HepG2 (cell line): ENCODE measurements around the gene PDE3B. TPM values are rescaled to one million over a fixed set of nuclear protein-coding genes. Genes with fewer than 3 reads are reported as not detected.

Source experiments
- ATAC-seq: fragments of 200-7000 bp; cut with Tn5 transposase; 3 replicates; pipeline ENCODE4 v1.9.1; 2020; ENCODE audit warnings: mild to moderate bottlenecking, moderate library complexity
- BruUV-seq: library from RNA; stranded (reverse); fragments of 400-500 nt; replicated peaks from 2 replicates; lab custom pipeline; 2021; lab: Mats Ljungman, UMichigan
- CTCF ChIA-PET: fragments of 300-600 bp; formaldehyde crosslinking; extraction: SDS; loops from one replicate; lab custom pipeline; 2021; ENCODE audit warnings: low total read pairs, inconsistent platforms, low intra/inter-chr PET ratio; lab: Yijun Ruan, JAX
- POLR2A ChIA-PET: fragments of 350-600 bp; sonication (Branson Sonifier 250); formaldehyde crosslinking; loops from one replicate; lab custom pipeline; 2020; ENCODE audit warnings: antibody characterized with exemption, inconsistent platforms; lab: Yijun Ruan, JAX
- DNase-seq: peaks from one replicate; pipeline ENCODE4 v3.0.0-alpha.2; 2015; ENCODE audit warnings: low spot score
- FAIRE-seq: peaks from 3 replicates; lab custom pipeline; 2011; peaks lifted over from hg19 to GRCh38; lab: Jason Lieb, UNC
- H2AFZ ChIP-seq: one replicate; pipeline ENCODE4 v1.6.1; 2011; ENCODE audit warnings: low read length, inconsistent platforms
- H3K27ac ChIP-seq: fragments of 300-600 bp; 3 replicates; pipeline ENCODE4 v1.8.0; 2011; ENCODE audit warnings: mixed run types, mild to moderate bottlenecking, mixed read lengths, low read length, inconsistent platforms; ENCODE audit not compliant: insufficient read depth; ENCODE audit errors: extremely low read length
- H3K27me3 ChIP-seq, 2 experiments: fragments of 200-600 bp in 1 of 2; 2 replicates in 1 of 2; 3 replicates in 1 of 2; pipeline versions ENCODE4 v1.6.0 to v1.8.0; 2011; ENCODE audit warnings: low read length in 2 of 2, mild to moderate bottlenecking in 2 of 2, moderate library complexity in 2 of 2, inconsistent platforms in 1 of 2; ENCODE audit not compliant: insufficient read depth in 2 of 2, control insufficient read depth in 1 of 2
- H3K36me3 ChIP-seq, 2 experiments: fragments of 200-600 bp in 1 of 2; replicated peaks in 1 of 2; 2 replicates in 1 of 2; 3 replicates in 1 of 2; pipeline versions ENCODE4 v1.5.1 to v1.8.0; 2011; ENCODE audit warnings: low read length in 2 of 2, inconsistent platforms in 1 of 2; ENCODE audit not compliant: insufficient read depth in 2 of 2, control insufficient read depth in 1 of 2
- H3K4me1 ChIP-seq: 2 replicates; pipeline ENCODE4 v1.5.1; 2012; ENCODE audit warnings: low read length, inconsistent platforms; ENCODE audit not compliant: insufficient read depth
- H3K4me2 ChIP-seq: 2 replicates; pipeline ENCODE4 v1.6.0; 2011; ENCODE audit warnings: low read depth, low read length, inconsistent platforms
- H3K4me3 ChIP-seq, 3 experiments: fragments of 200-600 bp in 1 of 3; sonication (generic), shearing (Covaris generic) in 1 of 3; replicated peaks in 1 of 3; 2 replicates each; pipeline ENCODE4 v1.5.1; 2011 to 2016; ENCODE audit warnings: low read length in 3 of 3, inconsistent platforms in 2 of 3, low read depth in 2 of 3, mild to moderate bottlenecking in 2 of 3, control low read depth in 1 of 3, mixed read lengths in 1 of 3; ENCODE audit not compliant: insufficient read depth in 1 of 3
- H3K79me2 ChIP-seq: one replicate; pipeline ENCODE4 v1.6.1; 2011; ENCODE audit warnings: low read length, inconsistent platforms; ENCODE audit not compliant: insufficient read depth
- H3K9ac ChIP-seq: 2 replicates; pipeline ENCODE4 v1.6.0; 2011; ENCODE audit warnings: mild to moderate bottlenecking, low read depth, low read length, inconsistent platforms; ENCODE audit not compliant: insufficient read depth
- H3K9me3 ChIP-seq: 2 replicates; pipeline ENCODE4 v1.5.1; 2012; ENCODE audit warnings: mild to moderate bottlenecking, low read length
- H4K20me1 ChIP-seq: 2 replicates; pipeline ENCODE4 v1.6.0; 2011; ENCODE audit warnings: inconsistent platforms, mild to moderate bottlenecking, low read length, moderate library complexity; ENCODE audit not compliant: insufficient read depth
- ARNT2 ChIP-seq: sonication (generic); formaldehyde crosslinking; IDR thresholded peaks from 2 replicates; pipeline ENCODE4 v1.8.0; 2022; ENCODE audit warnings: mild to moderate bottlenecking, low read depth, missing genetic modification reagents, moderate library complexity
- ATF4 ChIP-seq, 2 experiments: fragments of 450-650 bp in 1 of 2; sonication (generic) in 1 of 2; formaldehyde crosslinking; IDR thresholded peaks; 2 replicates each; pipeline versions ENCODE4 v1.5.0 to v1.8.0; 2020 to 2022; ENCODE audit warnings: mild to moderate bottlenecking in 1 of 2, missing genetic modification reagents in 1 of 2
- FUBP1 ChIP-seq: sonication (generic); formaldehyde crosslinking; IDR thresholded peaks from 2 replicates; pipeline ENCODE4 v1.5.1; 2020; ENCODE audit warnings: missing genetic modification reagents, mild to moderate bottlenecking, borderline replicate concordance
- KDM4B ChIP-seq: sonication (generic); formaldehyde crosslinking; IDR thresholded peaks from 2 replicates; pipeline ENCODE4 v1.4.0; 2020; ENCODE audit warnings: missing genetic modification reagents
- MYPOP ChIP-seq: sonication (generic); formaldehyde crosslinking; IDR thresholded peaks from 2 replicates; pipeline ENCODE4 v1.8.1; 2023; ENCODE audit warnings: mild to moderate bottlenecking, moderate library complexity, missing genetic modification reagents
- PCBP1 ChIP-seq: fragments of 200-400 bp; formaldehyde crosslinking; IDR thresholded peaks from 2 replicates; pipeline ENCODE4 v1.6.1; 2017; ENCODE audit warnings: mild to moderate bottlenecking, low read depth, low read length, borderline replicate concordance
- RNF2 ChIP-seq: fragments of 450-650 bp; conservative IDR thresholded peaks from 2 replicates; pipeline ENCODE4 v1.6.1; 2016; ENCODE audit warnings: low read depth
- SMC3 ChIP-seq: IDR thresholded peaks from 2 replicates; pipeline ENCODE4 v1.6.1; 2011; ENCODE audit warnings: low read length, improper control_type of control experiment
- ZFX ChIP-seq: sonication (generic); formaldehyde crosslinking; IDR thresholded peaks from 2 replicates; pipeline ENCODE4 v1.4.0; 2020; ENCODE audit warnings: mild to moderate bottlenecking, low read depth, missing genetic modification reagents, moderate library complexity
- ZGPAT ChIP-seq: IDR thresholded peaks from 2 replicates; pipeline ENCODE4 v1.6.1; 2016; ENCODE audit warnings: mild to moderate bottlenecking
- ZMAT3 ChIP-seq: sonication (generic); formaldehyde crosslinking; conservative IDR thresholded peaks from 2 replicates; pipeline ENCODE4 v1.7.0; 2021; ENCODE audit warnings: missing genetic modification reagents
- ZNF101 ChIP-seq: sonication (generic); formaldehyde crosslinking; IDR thresholded peaks from 2 replicates; pipeline ENCODE4 v1.4.0; 2020; ENCODE audit warnings: mild to moderate bottlenecking, low read depth, missing genetic modification reagents, borderline replicate concordance
- ZNF296 ChIP-seq: sonication (generic); formaldehyde crosslinking; conservative IDR thresholded peaks from 2 replicates; pipeline ENCODE4 v1.5.0; 2020; ENCODE audit warnings: mild to moderate bottlenecking, missing genetic modification reagents
- ZNF615 ChIP-seq: sonication (generic); formaldehyde crosslinking; IDR thresholded peaks from 2 replicates; pipeline ENCODE4 v1.5.0; 2020; ENCODE audit warnings: mild to moderate bottlenecking, missing genetic modification reagents, borderline replicate concordance
- WGBS: methylation state at CpG from one replicate; pipeline ENCODE4 v1.1.6; 2017; ENCODE audit warnings: low lambda C conversion rate; 5-methylcytosine and 5-hydroxymethylcytosine counted together
- in situ Hi-C: cut with HindIII; loops from 2 replicates; pipeline ENCODE4 v1.10.0; 2017; ENCODE audit warnings: low pct_unique_long_range_greater_than_20kb; ENCODE audit not compliant: extremely low pct_ligation_motif_present
- intact Hi-C: fragments of 100-400 bp; cut with micrococcal nuclease; formaldehyde crosslinking; loops from one replicate; pipeline ENCODE4 v1.10.0; 2022; ENCODE audit not compliant: unreplicated experiment
- polyA plus RNA-seq, 8 experiments: library from polyadenylated mRNA; depleted of rRNA in 3 of 8; stranded (reverse) in 7 of 8; unstranded in 1 of 8; fragments of >200 nt; fragmentation: Illumina TruSeq in 4 of 8; extraction: Trizol in 4 of 8; gene quantifications; 2 replicates each; pipeline versions ENCODE4 v1.2.1 to v1.2.3, GENCODE V29; 2011 to 2016; ENCODE audit warnings: low read depth in 4 of 8, missing spikeins in 1 of 8, mixed read lengths in 1 of 8; ENCODE audit not compliant: insufficient read depth in 1 of 8
- total RNA-seq, 5 experiments: library from RNA; depleted of rRNA; stranded (reverse); fragments of >200 nt; fragmentation: Illumina TruSeq; extraction: Trizol; gene quantifications; 2 replicates each; pipeline ENCODE4 v1.2.3, GENCODE V29; 2016; ENCODE audit warnings: low read depth in 1 of 5

Gene PDE3B
- total and polyA plus RNA-seq, 2 of the 13 experiments (the other 11 are each of a cell fraction or from before 2014, with no cell fraction given), result 14.1 to 26.5 TPM

- Histone ChIP-seq H3K27ac (no peak overlapping the region), H3K27me3 (no peaks in the 10 kb centered on the region), H3K9ac (no peak overlapping the region), H3K4me1 (peaks cover 35% of the 10 kb centered on the region), H4K20me1 (no peaks in the 10 kb centered on the region), H2AFZ (no peak overlapping the region), H3K79me2 (peaks cover 33% of the 10 kb centered on the region), H3K4me3 (no peak overlapping the region), H3K36me3 (no peaks in the 10 kb centered on the region), H3K4me2 (no peak overlapping the region), H3K9me3 (no peaks in the 10 kb centered on the region)
- POLR2A ChIA-PET, result no interaction called here
- CTCF ChIA-PET, result no interaction called here
- no TSS peak for BruUV-seq
- WGBS, result 80% methylated on average over 5 of the region's 5 CpGs
- FAIRE-seq (no peak), DNase-seq (no peak), ATAC-seq (no peak)
- TF ChIP-seq RNF2, result no peak
- no peak for TF ChIP-seq MYPOP (CRISPR knock-in tag)
- no peak for TF ChIP-seq ZFX (CRISPR knock-in tag)
- TF ChIP-seq ZNF101 (CRISPR knock-in tag), result no peak
- no peak for TF ChIP-seq PCBP1
- TF ChIP-seq SMC3, result no peak
- TF ChIP-seq ARNT2 (CRISPR knock-in tag), result no peak
- TF ChIP-seq ZNF615 (CRISPR knock-in tag), result no peak
- TF ChIP-seq FUBP1 (CRISPR knock-in tag), result no peak
- TF ChIP-seq ZNF296 (CRISPR knock-in tag), result no peak
- TF ChIP-seq KDM4B (CRISPR knock-in tag), result no peak
- no peak for TF ChIP-seq ATF4 (CRISPR knock-in tag; IDR thresholded peaks at IDR 0.05)
- no peak for TF ChIP-seq ZGPAT (CRISPR knock-in tag)
- no peak for TF ChIP-seq ZMAT3
- intact Hi-C loops, result loop anchor here (10.0 kb wide), 1 partner anchor 98 kb away; the partner anchor contains the start of gene PDE3B
- in situ Hi-C loops, result no loop called here
Observed at GRCh38 chr11:14742849-14743559, 99.4 kb downstream of the PDE3B start.
